GM19438 (cell line): Measurements from ENCODE around the gene CNBD2.
"Not testable (repeated sequence)": the region's sequence is repeated elsewhere in the genome, so short reads cannot be mapped to it uniquely, and the experiment has no call there.

Source experiments
- ATAC-seq: cut with Tn5 transposase; IDR thresholded peaks from one replicate; pipeline ENCODE4 v1.9.1; 2021; ENCODE audit warnings: low read depth; ENCODE audit not compliant: unreplicated experiment

CNBD2 gene

DNA sequence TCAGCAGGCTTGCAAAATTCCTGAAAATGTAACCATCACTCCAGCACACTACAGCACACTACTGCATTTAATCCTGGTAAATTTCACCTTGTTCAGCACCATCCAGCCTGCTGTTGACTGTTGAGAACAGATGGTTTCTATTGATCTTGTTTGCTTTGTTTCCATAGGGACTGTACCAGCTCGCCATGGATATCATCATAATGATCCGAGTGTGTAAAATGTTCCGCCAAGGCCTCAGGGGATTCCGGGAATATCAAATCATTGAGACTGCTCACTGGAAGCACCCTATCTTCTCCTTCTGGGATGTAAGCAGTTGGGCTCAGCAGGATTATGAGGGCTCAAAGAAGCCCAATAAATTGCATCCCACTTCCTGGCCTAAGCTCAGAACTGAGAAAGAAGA is 4.1 kb downstream of the CNBD2 start:
- ATAC-seq, result no peak

DNA sequence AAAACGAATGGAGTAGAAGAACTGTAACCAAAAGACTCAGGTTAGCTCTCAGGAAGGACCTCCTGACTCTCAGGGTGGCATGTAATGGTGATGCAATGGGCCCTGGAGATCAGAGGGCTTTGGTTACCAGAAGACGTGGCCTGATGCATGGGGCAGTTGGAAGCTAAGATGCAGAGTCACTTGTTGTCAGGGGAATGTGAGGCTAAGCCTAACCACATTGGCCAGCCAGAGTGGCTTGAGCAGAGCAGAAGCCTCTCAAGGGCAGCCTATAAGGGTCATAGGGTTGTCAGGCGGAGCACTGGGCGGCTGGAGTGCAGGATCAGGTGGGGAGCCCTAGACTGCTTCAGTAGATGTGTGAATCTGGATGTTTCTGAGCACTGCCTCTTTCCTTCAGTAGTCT is 5.9 kb downstream of the CNBD2 start:
- ATAC-seq, result no peak

DNA sequence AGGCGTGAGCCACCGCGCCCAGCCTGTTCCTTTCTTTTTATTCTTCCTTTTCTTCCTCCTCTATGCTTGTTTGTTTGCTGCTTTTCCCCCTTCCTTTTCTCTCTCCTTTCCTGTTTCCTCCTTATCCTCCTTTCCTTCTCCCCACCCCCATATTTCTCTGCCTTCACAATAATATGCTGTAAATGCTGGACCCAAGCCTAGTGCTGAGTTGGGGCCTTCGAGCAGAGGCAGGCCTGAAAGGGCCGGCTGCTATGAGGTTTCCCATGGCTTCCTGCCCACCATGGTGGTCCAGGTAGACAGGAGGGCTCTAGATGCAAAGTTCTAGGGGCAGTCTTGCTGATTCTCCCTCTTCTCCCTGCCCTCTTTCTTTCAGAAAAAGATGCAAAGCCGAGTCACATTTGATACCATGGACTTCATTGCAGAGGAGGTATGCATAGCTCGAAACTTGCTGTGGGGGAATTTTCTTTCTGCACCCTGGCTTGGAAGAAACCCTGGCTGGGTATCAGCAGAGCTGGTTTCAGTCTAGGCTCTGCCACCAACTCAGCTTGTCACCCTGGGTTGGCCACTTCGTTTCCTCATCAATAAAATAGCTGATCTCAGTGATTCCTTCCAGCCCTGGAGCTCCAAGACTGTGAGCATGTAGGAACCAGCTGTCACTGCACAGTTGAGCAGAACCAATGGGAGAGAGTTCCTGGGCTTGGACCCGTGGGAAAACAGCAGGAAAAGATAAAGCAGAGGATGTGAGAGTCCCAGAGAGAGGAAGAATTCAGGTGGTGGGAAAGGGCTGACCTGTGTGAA is 7.4 kb downstream of the CNBD2 start:
- ATAC-seq, result no peak

- no peak for ATAC-seq
Measured at GRCh38 chr20:35978041-35978513, 9.7 kb downstream of the CNBD2 start.

- ATAC-seq, result no peak
Measured at GRCh38 chr20:35979544-35979943, 11.2 kb downstream of the CNBD2 start.

GRCh38 chr20:35981969-35982368 is 13.6 kb downstream of the CNBD2 start:
- no peak for ATAC-seq

DNA sequence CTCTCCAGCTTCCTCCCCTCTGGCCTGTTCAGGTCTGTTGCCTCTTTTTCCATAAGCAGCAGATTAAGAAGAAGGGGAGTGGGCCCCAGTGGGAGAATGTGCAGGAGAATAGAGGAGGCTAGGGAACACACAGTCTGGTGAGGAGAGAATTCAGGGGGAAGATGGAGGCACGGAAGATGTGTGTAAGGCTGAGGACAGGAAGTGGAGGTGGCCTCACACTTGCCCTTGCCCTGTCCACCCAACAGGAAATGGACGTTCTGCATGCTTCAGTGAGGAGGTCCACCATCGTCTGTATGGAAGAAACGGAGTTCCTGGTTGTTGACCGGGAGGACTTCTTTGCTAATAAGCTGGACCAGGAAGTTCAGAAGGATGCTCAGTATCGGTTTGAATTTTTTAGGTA is 16.0 kb downstream of the CNBD2 start:
- ATAC-seq, result no peak

GRCh38 chr20:35985806-35986205 is 17.4 kb downstream of the CNBD2 start:
- ATAC-seq, result no peak

DNA sequence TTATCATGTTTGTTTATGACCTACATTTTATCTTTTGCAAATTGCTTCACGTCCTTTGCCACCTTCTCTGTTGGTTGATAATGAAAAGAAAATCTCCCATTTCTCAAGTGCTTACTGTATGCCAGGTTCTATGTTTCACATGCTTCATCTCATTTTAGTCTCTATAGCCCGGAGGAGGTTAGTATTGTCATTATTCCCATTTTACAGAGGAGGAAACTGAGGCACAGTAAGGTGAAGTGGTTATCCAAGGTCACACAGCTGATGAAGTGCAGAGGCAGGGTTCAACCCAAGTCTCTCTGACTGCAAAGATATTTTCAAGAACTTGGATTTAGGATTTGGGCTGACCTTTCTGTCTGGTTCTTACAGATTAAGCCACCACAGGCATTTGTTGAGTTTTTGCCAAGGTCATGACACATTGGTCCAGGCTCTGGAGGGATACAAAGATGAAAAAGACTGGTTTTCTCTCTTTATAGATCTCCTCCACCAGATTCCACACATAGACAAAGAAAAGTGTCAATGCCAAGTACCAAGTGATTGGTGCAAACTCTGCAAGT is 20.6 kb downstream of the CNBD2 start:
- ATAC-seq, result no peak

DNA sequence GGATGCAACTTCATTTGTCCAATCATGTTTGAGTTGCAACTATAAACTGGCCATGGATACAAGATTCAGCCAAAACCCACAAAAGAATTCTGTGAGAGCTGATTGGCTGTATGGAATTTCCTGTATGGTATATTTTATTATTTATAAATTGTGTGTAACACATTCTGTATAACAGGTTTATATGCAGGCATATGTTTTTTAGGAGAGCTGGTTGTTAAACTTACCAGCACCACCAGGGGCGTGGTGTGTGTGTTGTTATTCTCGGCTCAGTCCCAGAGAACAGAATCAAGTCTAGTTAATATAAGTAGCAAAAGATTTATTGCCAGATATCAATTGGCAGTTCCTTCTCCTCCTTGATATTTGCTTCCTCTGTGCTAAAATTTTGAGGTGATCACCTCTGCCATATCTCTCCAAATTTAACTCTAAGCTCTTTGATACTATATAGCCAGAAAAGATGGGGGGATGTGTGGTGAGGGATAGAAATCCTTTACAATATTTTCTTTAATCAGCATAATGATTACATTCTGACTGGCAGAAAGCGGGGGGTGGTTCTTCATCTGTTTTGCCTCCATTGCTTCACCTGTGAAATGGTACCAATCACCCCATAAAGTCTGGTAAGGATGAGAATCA is 22.9 kb downstream of the CNBD2 start:
- ATAC-seq, result no peak

GRCh38 chr20:35992713-35993335 is 24.4 kb downstream of the CNBD2 start:
- ATAC-seq, result no peak

GRCh38 chr20:35994994-35995453 is 26.6 kb downstream of the CNBD2 start:
- no peak for ATAC-seq

GRCh38 chr20:35996492-35996891 is 28.1 kb downstream of the CNBD2 start:
- not testable (repeated sequence) for ATAC-seq

- not testable (repeated sequence) for ATAC-seq
Measured at GRCh38 chr20:36001331-36001730, 32.9 kb downstream of the CNBD2 start.

GRCh38 chr20:36002855-36003254 is 34.5 kb downstream of the CNBD2 start:
- no peak for ATAC-seq

- ATAC-seq, result no peak
Measured at GRCh38 chr20:36004045-36004444, 35.7 kb downstream of the CNBD2 start.

- ATAC-seq, result no peak
Measured at GRCh38 chr20:36008461-36009035, 40.2 kb downstream of the CNBD2 start.

GRCh38 chr20:36010076-36010475 is 41.7 kb downstream of the CNBD2 start:
- ATAC-seq, result no peak

DNA sequence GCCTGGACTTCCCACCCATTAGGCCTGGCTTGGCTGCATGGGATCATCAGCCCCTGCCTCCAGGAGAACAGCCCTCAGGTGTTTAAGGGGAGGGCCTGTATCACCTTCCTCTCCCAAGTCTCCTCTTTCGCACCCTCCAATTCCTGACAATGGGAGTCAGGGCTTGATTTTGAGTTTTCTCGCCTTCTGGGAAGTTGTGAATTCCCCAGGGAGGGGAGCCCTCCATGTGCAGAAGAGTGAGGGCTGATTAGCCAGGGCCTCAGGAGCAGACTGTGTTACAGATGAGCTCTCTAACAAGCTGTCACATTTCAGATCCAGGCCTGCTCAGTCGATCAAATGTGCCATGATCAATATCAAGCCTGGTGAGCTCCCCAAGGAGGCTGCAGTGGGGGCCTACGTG is 42.4 kb downstream of the CNBD2 start:
- no peak for ATAC-seq

- no peak for ATAC-seq
Measured at GRCh38 chr20:36015806-36016403, 47.5 kb downstream of the CNBD2 start.
